Tibial nerve (tissue), 4 donors: ENCODE measurements around the gene OR52A1. TPM values are rescaled to one million over a fixed set of nuclear protein-coding genes. Genes with fewer than 3 reads are reported as not detected.

Experiments used
- DNase-seq, 2 donors: peaks; one replicate each; pipeline ENCODE4 v3.0.0-alpha.2; 2019; ENCODE audit warnings: low spot score in 2 of 2
- H3K27ac ChIP-seq, 4 donors: fragments of 200-600 bp; sonication (generic) in 3 of 4; one replicate each; pipeline ENCODE4 v1.5.1; 2017 to 2019; ENCODE audit warnings: mild to moderate bottlenecking in 1 of 4
- H3K27me3 ChIP-seq, 2 donors: fragments of 200-600 bp; sonication (generic) in 1 of 2; one replicate each; pipeline versions ENCODE4 v1.5.1 to v1.6.0; 2017 to 2019
- H3K36me3 ChIP-seq, 3 donors: fragments of 200-600 bp; sonication (generic); one replicate each; pipeline ENCODE4 v1.5.1; 2018 to 2019
- H3K4me1 ChIP-seq, 4 donors: fragments of 200-600 bp; sonication (generic) in 3 of 4; one replicate each; pipeline ENCODE4 v1.5.1; 2017 to 2019
- H3K4me3 ChIP-seq, 4 donors: fragments of 200-600 bp; sonication (generic) in 3 of 4; one replicate each; pipeline ENCODE4 v1.5.1; 2017 to 2019; ENCODE audit warnings: mild to moderate bottlenecking in 1 of 4, moderate library complexity in 1 of 4
- H3K9me3 ChIP-seq, 4 donors: fragments of 200-600 bp; sonication (generic) in 3 of 4; one replicate each; pipeline ENCODE4 v1.5.1; 2017 to 2019
- EP300 ChIP-seq, 2 donors: sonication (generic); formaldehyde crosslinking; IDR thresholded peaks; one replicate each; pipeline ENCODE4 v1.6.1; 2017; ENCODE audit warnings: antibody characterized with exemption in 2 of 2, mild to moderate bottlenecking in 1 of 2
- POLR2A ChIP-seq, 2 donors: fragments of 450-650 bp; IDR thresholded peaks; one replicate each; pipeline ENCODE4 v1.6.1; 2017; ENCODE audit warnings: antibody characterized with exemption in 2 of 2, mild to moderate bottlenecking in 2 of 2, moderate library complexity in 2 of 2
- WGBS, 2 donors: methylation state at CpG; one replicate each; pipeline ENCODE4 v1.1.5; 2018; 5-methylcytosine and 5-hydroxymethylcytosine counted together
- total RNA-seq, 4 donors: library from RNA; depleted of rRNA; stranded (reverse); fragments of >200 nt; gene quantifications; one replicate each; pipeline ENCODE4 v1.1.0, GENCODE V29; 2016
- TF ChIP-seq, protein P1 (sequence below), 5 experiments: fragments of 200-600 bp in 3 of 5; fragments of 450-650 bp in 2 of 5; sonication (generic) in 3 of 5; IDR thresholded peaks; one replicate each; pipeline ENCODE4 v1.5.1; 2016 to 2019; ENCODE audit warnings: antibody characterized with exemption in 5 of 5, mild to moderate bottlenecking in 3 of 5, moderate library complexity in 2 of 5

The OR52A1 gene
- total RNA-seq, 4 donors from 2014 or later, result not detected

DNA sequence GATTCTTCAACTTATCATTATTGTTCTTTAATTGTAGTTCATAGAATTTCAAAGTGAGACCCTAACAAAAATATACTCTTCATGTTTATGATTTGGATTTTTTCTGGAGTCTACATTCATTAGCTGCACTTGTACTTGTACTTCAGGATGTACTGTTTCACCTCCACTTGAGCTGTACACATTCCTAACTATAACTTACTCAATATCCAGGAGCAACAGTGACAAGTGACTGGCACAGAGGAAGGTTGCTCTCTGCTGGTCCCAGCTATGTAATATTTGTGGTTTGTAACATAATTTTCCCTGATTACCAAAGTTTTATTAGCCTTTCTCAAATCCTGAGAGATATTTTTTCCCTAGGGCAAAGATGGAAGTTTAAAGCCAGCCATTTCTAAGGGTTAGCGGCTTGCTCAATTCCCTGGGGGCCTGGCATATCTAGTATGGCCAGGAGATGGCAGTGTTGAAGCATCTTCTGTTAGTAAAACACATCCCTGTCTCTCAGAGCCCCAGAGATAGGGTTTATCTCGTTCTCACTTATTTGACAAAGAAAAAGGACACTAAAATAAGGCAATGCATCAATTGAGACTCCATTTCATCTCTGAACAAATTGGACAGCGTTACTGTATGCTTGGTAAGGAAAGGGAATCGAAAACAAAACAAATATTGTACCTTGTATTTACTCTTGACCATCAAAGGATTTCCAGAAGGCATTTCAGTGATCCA is 30.6 kb downstream of the OR52A1 start:
- Histone ChIP-seq H3K4me3 (no peak overlapping the region), H3K36me3 (no peaks in the 10 kb centered on the region), H3K27me3 (no peaks in the 10 kb centered on the region), H3K27ac (no peak overlapping the region), H3K9me3 (no peaks in the 10 kb centered on the region), H3K4me1 (peaks cover 0 to 3% (median 0%) of the 10 kb centered on the region in 4 donors)
- TF ChIP-seq, protein P1, sequence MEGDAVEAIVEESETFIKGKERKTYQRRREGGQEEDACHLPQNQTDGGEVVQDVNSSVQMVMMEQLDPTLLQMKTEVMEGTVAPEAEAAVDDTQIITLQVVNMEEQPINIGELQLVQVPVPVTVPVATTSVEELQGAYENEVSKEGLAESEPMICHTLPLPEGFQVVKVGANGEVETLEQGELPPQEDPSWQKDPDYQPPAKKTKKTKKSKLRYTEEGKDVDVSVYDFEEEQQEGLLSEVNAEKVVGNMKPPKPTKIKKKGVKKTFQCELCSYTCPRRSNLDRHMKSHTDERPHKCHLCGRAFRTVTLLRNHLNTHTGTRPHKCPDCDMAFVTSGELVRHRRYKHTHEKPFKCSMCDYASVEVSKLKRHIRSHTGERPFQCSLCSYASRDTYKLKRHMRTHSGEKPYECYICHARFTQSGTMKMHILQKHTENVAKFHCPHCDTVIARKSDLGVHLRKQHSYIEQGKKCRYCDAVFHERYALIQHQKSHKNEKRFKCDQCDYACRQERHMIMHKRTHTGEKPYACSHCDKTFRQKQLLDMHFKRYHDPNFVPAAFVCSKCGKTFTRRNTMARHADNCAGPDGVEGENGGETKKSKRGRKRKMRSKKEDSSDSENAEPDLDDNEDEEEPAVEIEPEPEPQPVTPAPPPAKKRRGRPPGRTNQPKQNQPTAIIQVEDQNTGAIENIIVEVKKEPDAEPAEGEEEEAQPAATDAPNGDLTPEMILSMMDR (IDR thresholded peaks at IDR 0.05), result peak; percentile 61 to 78 (median 64)
- TF ChIP-seq POLR2A (IDR thresholded peaks at IDR 0.05), result no peak
- DNase-seq, result peak; percentile 40 to 85
- 4 to 5% methylated on average over 4 of the region's 4 CpGs for WGBS, 2 donors

DNA sequence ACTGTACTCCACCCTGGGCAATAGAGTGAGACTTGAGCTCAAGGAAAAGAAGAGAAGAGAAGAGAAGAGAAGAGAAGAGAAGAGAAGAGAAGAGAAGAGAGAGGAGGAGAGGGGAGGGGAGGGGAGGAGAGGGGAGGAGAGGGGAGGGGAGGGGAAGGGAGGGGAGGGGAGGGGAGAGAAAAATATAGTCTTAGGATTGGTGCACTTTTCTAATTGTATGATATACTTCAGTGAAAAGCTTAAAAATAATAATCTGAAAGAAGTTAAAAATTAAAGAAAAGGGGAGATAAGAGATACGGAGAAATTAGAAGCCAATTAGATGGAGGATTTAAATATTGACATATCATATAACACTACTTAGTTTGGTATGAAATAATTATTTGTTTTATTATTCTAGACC is 35.7 kb downstream of the OR52A1 start:
- TF ChIP-seq EP300 (IDR thresholded peaks at IDR 0.05), result no peak
- no peak for TF ChIP-seq POLR2A (IDR thresholded peaks at IDR 0.05)
- TF ChIP-seq, protein P1 (IDR thresholded peaks at IDR 0.05), result no peak
- H3K4me1 ChIP-seq, result peaks cover 0 to under 1% (median 0%) of the 10 kb centered on the region in 4 donors
- H3K36me3 ChIP-seq, result no peaks in the 10 kb centered on the region
- no peak for DNase-seq
- no peaks in the 10 kb centered on the region for H3K27me3 ChIP-seq
- H3K4me3 ChIP-seq, result no peak overlapping the region
- H3K9me3 ChIP-seq, result no peaks in the 10 kb centered on the region
- 83 to 92% methylated on average over 1 of the region's 1 CpG for WGBS, 2 donors
- no peak overlapping the region for H3K27ac ChIP-seq

DNA sequence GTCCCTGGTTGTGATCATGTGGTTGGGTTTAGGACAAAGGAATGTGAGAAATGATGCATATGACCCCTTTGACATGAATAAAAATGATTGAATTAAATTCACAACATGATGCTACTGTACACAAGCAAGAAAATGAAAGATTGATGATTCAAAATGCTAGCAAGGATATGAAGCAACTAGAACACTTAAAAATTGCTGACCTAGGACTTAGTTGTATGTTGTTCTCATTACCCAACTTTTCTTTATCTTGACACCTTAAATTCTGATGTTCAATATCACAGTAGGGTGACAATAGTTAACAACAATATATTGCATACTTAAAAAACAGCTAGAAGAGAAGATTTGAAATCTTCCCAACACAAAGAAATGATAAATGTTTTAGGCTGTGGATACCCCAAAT is 37.0 kb downstream of the OR52A1 start:
- Histone ChIP-seq H3K4me1 (no peaks in the 10 kb centered on the region), H3K9me3 (no peaks in the 10 kb centered on the region), H3K27ac (no peak overlapping the region), H3K27me3 (no peaks in the 10 kb centered on the region), H3K4me3 (no peak overlapping the region), H3K36me3 (no peaks in the 10 kb centered on the region)
- DNase-seq, result no peak
- TF ChIP-seq EP300 (IDR thresholded peaks at IDR 0.05) (no peak), POLR2A (IDR thresholded peaks at IDR 0.05) (no peak)
- TF ChIP-seq, protein P1 (IDR thresholded peaks at IDR 0.05), result no peak

DNA sequence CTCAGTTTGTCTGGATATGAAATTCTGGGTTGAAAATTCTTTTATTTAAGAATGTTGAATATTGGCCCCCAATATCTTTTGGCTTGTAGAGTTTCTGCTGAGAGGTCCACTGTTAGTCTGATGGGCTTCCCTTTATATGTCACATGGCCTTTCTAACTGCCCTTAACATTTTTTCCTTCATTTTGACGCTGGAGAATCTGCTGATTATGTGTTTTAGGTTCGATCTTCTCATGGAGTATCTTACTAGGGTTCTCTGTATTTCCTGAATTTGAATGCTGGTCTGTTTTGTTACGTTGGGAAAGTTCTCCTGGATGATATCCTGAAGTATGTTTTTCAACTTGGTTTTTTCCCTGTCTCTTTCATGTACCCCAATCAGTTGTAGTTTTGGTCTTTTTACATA is 39.2 kb downstream of the OR52A1 start:
- Histone ChIP-seq H3K27me3 (no peaks in the 10 kb centered on the region), H3K4me3 (no peak overlapping the region), H3K36me3 (no peaks in the 10 kb centered on the region), H3K4me1 (no peaks in the 10 kb centered on the region), H3K9me3 (no peaks in the 10 kb centered on the region), H3K27ac (no peak overlapping the region)
- WGBS, 2 donors, result 73 to 74% methylated on average over 3 of the region's 3 CpGs
- TF ChIP-seq POLR2A (IDR thresholded peaks at IDR 0.05), result no peak
- DNase-seq, result no peak

DNA sequence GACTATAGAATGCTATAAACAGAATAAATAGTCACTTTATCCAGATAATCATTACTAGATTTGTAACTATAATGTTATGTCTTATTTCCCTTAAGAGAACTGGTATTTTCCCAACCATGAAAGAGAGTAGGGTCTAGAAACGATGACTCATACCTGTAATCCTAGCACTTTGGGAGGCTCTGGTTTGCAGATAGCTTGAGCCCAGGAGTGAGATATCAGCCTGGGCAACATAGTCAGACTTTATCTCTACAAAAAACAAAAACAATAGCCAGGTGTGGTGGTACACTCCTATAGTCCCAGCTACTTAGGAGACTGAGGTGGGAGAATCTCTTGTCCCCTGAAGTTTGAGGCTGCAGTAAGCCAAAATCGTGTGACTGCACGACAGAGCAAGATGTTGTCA is 47.3 kb downstream of the OR52A1 start:
- Histone ChIP-seq H3K27me3 (no peaks in the 10 kb centered on the region), H3K9me3 (no peaks in the 10 kb centered on the region), H3K36me3 (no peaks in the 10 kb centered on the region), H3K4me3 (no peak overlapping the region), H3K4me1 (no peaks in the 10 kb centered on the region), H3K27ac (no peak overlapping the region)
- 76 to 83% methylated on average over 3 of the region's 3 CpGs for WGBS, 2 donors
- no peak for DNase-seq
- TF ChIP-seq, protein P1 (IDR thresholded peaks at IDR 0.05), result no peak
- TF ChIP-seq EP300 (IDR thresholded peaks at IDR 0.05) (no peak), POLR2A (IDR thresholded peaks at IDR 0.05) (no peak)

DNA sequence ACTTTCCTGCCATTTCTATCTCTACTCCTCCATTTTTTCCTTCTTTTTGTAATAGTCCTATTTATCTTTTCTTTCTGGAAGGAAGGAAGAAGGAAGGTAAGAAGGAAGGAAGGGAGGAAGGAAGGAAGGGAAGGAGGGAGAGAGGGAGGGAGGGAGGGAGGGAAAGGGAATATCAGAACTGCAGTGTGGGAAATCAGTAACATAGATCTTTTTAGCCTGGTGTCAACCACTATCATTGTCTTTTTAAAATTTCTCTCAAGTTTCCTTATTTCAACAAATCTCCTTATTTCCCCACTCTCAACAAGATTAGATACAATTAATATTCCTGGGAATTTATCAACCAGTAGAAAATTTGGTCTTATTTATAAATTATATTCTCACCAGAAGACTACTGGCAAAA is 51.5 kb downstream of the OR52A1 start:
- no peaks in the 10 kb centered on the region for H3K27me3 ChIP-seq
- no peak for DNase-seq
- TF ChIP-seq EP300 (IDR thresholded peaks at IDR 0.05), result no peak
- TF ChIP-seq POLR2A (IDR thresholded peaks at IDR 0.05), result no peak
- TF ChIP-seq, protein P1 (IDR thresholded peaks at IDR 0.05), result no peak

More for the DNA sequence above, 51.5 kb downstream of the OR52A1 start:
- Histone ChIP-seq H3K4me3 (no peak overlapping the region), H3K36me3 (no peaks in the 10 kb centered on the region), H3K4me1 (no peaks in the 10 kb centered on the region), H3K27ac (no peak overlapping the region), H3K9me3 (no peaks in the 10 kb centered on the region)
